Adrenal gland (tissue), 12 donors: ENCODE data around the gene MAST4. TPM values are rescaled to one million over a fixed set of nuclear protein-coding genes. Genes with fewer than 3 reads are reported as not detected.

Source experiments
- DNase-seq, 7 donors: peaks; one replicate each; pipeline ENCODE4 v3.0.0-alpha.2; 2019 to 2020
- H3K27ac ChIP-seq, 5 donors: fragments of 200-600 bp; sonication (generic) in 4 of 5; 1 replicate in 3 of 5; 2 replicates in 2 of 5; pipeline versions ENCODE4 v1.5.1 to v1.8.0; 2016 to 2020; ENCODE audit warnings: mild to moderate bottlenecking in 1 of 5
- H3K27me3 ChIP-seq: fragments of 200-600 bp; 2 replicates; pipeline ENCODE4 v1.8.0; 2021
- H3K36me3 ChIP-seq, 2 donors: fragments of 200-600 bp; replicated peaks in 1 of 2; 1 replicate in 1 of 2; 2 replicates in 1 of 2; pipeline versions ENCODE4 v1.5.1 to v1.8.0; 2018 to 2022
- H3K4me1 ChIP-seq, 2 donors: fragments of 200-600 bp; replicated peaks in 1 of 2; 1 replicate in 1 of 2; 2 replicates in 1 of 2; pipeline versions ENCODE4 v1.5.1 to v1.8.0; 2018 to 2021
- H3K4me3 ChIP-seq, 4 donors: fragments of 200-600 bp; sonication (generic) in 3 of 4; one replicate each; pipeline ENCODE4 v1.5.1; 2016 to 2018
- H3K9me3 ChIP-seq, 3 donors: fragments of 200-600 bp; sonication (generic) in 1 of 3; replicated peaks in 1 of 3; 1 replicate in 2 of 3; 2 replicates in 1 of 3; pipeline versions ENCODE4 v1.5.1 to v1.8.0; 2016 to 2021
- CTCF ChIP-seq, 6 experiments: fragments of 450-650 bp in 4 of 6; fragments of 200-600 bp in 2 of 6; sonication (generic) in 1 of 6; IDR thresholded peaks; 1 replicate in 5 of 6; 2 replicates in 1 of 6; pipeline versions ENCODE4 v1.5.1 to v1.8.0; 2016 to 2021; ENCODE audit warnings: antibody characterized with exemption in 6 of 6, mild to moderate bottlenecking in 2 of 6, moderate library complexity in 1 of 6
- POLR2A ChIP-seq, 2 donors: fragments of 450-650 bp; IDR thresholded peaks; one replicate each; pipeline ENCODE4 v1.6.1; 2017; ENCODE audit warnings: antibody characterized with exemption in 2 of 2, mild to moderate bottlenecking in 2 of 2, moderate library complexity in 1 of 2
- WGBS, 4 donors: extraction: QIAGEN DNeasy Blood & Tissue Kit in 2 of 4; methylation state at CpG; one replicate each; pipeline versions ENCODE4 v1.1.5 to v1.1.7; 2013 to 2017; 5-methylcytosine and 5-hydroxymethylcytosine counted together
- intact Hi-C, 2 donors: fragments of 100-400 bp; cut with DNase I; formaldehyde crosslinking; loops; one replicate each; pipeline versions ENCODE4 v1.14.1 to v1.15.0; 2022 to 2023
- polyA plus RNA-seq, 3 donors: library from polyadenylated mRNA; stranded (reverse); fragments of 200-250 nt in 2 of 3; fragments of 350-450 nt in 1 of 3; fragmentation: Illumina TruSeq in 1 of 3; extraction: RNeasy Lipid Tissue Mini Kit (QIAGEN cat#74804) in 1 of 3; gene quantifications; one replicate each; pipeline ENCODE4 v1.2.3, GENCODE V29; 2013 to 2014
- total RNA-seq, 9 donors: library from RNA; depleted of rRNA in 4 of 9; stranded (reverse); fragments of >200 nt in 4 of 9; fragments of 120-200 nt in 1 of 9; fragmentation: NEBNext Ultra II Directional in 1 of 9; extraction: Animal tissue kit (Norgen Biotek cat#: 25700) in 1 of 9; gene quantifications; one replicate each; pipeline versions ENCODE4 v1.1.0 to v1.2.4, GENCODE V29; 2013 to 2023
- donor health status: healthy with polysubstance abuse.
- donor health status: Bipolar disorder and iron deficiency.
- donor health status: DM: yes; HTN: yes; CAD: no.
- donor health status: DM: no; HTN: no; CAD: no.
- donor health status: DM: no; HTN: no; CAD: no.
- donor health status: DM: yes; HTN: yes; CAD: no.

Gene MAST4
- total and polyA plus RNA-seq, 12 donors: 12.3 to 95.0 (median 42.8) TPM

DNA sequence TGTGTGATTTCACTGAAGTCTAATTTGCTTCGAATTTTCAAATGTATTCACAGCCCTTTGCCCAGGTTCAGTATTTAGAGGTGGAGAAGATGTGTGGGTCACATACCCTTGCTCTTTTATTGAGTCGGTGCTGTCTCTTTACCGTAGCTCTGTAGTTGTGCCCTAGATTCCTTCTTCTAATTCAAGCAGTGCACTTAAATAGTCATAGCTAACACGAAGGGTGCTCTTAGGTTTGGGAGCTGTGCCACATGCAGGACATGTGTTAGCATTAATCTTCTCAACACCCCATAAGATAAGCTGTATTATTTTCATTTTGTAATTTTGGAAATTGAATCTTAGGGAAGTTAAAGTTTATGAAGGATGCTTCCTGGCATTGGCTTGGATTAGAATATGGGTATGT is 293.3 kb downstream of the MAST4 start:
- Histone ChIP-seq H3K9me3 (no peaks in the 10 kb centered on the region), H3K4me1 (peaks cover 0 to 11% of the 10 kb centered on the region in 2 donors)

GRCh38 chr5:66891184-66891925 is 295.2 kb downstream of the MAST4 start:
- Histone ChIP-seq H3K4me3 (no peak overlapping the region), H3K27me3 (no peaks in the 10 kb centered on the region), H3K9me3 (no peaks in the 10 kb centered on the region), H3K36me3 (no peaks in the 10 kb centered on the region), H3K27ac (no peak overlapping the region), H3K4me1 (peaks cover 0 to 11% of the 10 kb centered on the region in 2 donors)
- intact Hi-C loops: no loop called here
- TF ChIP-seq CTCF (IDR thresholded peaks at IDR 0.05): no peak
- TF ChIP-seq POLR2A (IDR thresholded peaks at IDR 0.05): no peak
- DNase-seq: peak in 4 of 7 donors; percentile 12 to 45 (median 26)
- 71 to 86% (median 79%) methylated on average over 3 of the region's 3 CpGs for WGBS, 4 donors

More for the DNA sequence above, 293.3 kb downstream of the MAST4 start:
- no peaks in the 10 kb centered on the region for H3K27me3 ChIP-seq
- intact Hi-C loops: no loop called here
- TF ChIP-seq CTCF (IDR thresholded peaks at IDR 0.05): no peak
- TF ChIP-seq POLR2A (IDR thresholded peaks at IDR 0.05): no peak
- no peak overlapping the region for H3K27ac ChIP-seq
- H3K36me3 ChIP-seq: no peaks in the 10 kb centered on the region
- H3K4me3 ChIP-seq: no peak overlapping the region
- DNase-seq: no peak
- 66 to 78% (median 77%) methylated on average over 4 of the region's 4 CpGs for WGBS, 4 donors

GRCh38 chr5:66892716-66893115 is 296.5 kb downstream of the MAST4 start:
- Histone ChIP-seq H3K4me1 (peaks cover 0 to 11% of the 10 kb centered on the region in 2 donors), H3K27ac (no peak overlapping the region), H3K36me3 (no peaks in the 10 kb centered on the region), H3K9me3 (no peaks in the 10 kb centered on the region), H3K27me3 (no peaks in the 10 kb centered on the region), H3K4me3 (no peak overlapping the region)
- no peak for TF ChIP-seq CTCF (IDR thresholded peaks at IDR 0.05)
- no peak for TF ChIP-seq POLR2A (IDR thresholded peaks at IDR 0.05)
- no peak for DNase-seq
- WGBS, 4 donors: 89 to 91% (median 90%) methylated on average over 3 of the region's 3 CpGs
- intact Hi-C loops: no loop called here

- Histone ChIP-seq H3K4me1 (no peaks in the 10 kb centered on the region), H3K27me3 (no peaks in the 10 kb centered on the region), H3K9me3 (no peaks in the 10 kb centered on the region), H3K27ac (no peak overlapping the region), H3K4me3 (no peak overlapping the region), H3K36me3 (no peaks in the 10 kb centered on the region)
- 93 to 100% (median 98%) methylated on average over 1 to 3 of the region's 3 CpGs for WGBS, 4 donors
- intact Hi-C loops: no loop called here
- TF ChIP-seq POLR2A (IDR thresholded peaks at IDR 0.05) (no peak), CTCF (IDR thresholded peaks at IDR 0.05) (no peak)
- DNase-seq: no peak
Observed at GRCh38 chr5:66894480-66895240, 298.5 kb downstream of the MAST4 start.
